Colonic mucosa (tissue), 4 donors: Measurements from ENCODE around the gene MYH9. TPM values are rescaled to one million over a fixed set of nuclear protein-coding genes. Genes with fewer than 3 reads are reported as not detected.

Source experiments
- DNase-seq: peaks from one replicate; pipeline ENCODE4 v3.0.0-alpha.2; 2020
- H3K27ac ChIP-seq: fragments of 200-600 bp; one replicate; pipeline ENCODE4 v1.8.0; 2021
- H3K27me3 ChIP-seq: fragments of 200-600 bp; one replicate; pipeline ENCODE4 v1.8.0; 2021
- H3K36me3 ChIP-seq: fragments of 200-600 bp; one replicate; pipeline ENCODE4 v1.8.0; 2021
- H3K4me1 ChIP-seq: fragments of 200-600 bp; one replicate; pipeline ENCODE4 v1.8.0; 2021; ENCODE audit warnings: mild to moderate bottlenecking
- H3K4me3 ChIP-seq: fragments of 200-600 bp; one replicate; pipeline ENCODE4 v1.8.0; 2021
- H3K9ac ChIP-seq, 2 donors: one replicate each; pipeline ENCODE4 v1.7.0; 2013; ENCODE audit warnings: control low read depth in 2 of 2, low read depth in 2 of 2, low read length in 2 of 2
- H3K9me3 ChIP-seq: fragments of 200-600 bp; one replicate; pipeline ENCODE4 v1.8.0; 2021
- intact Hi-C: fragments of 100-400 bp; cut with DNase I; formaldehyde crosslinking; loops from one replicate; pipeline ENCODE4 v1.14.1; 2022
- total RNA-seq, 2 donors: library from RNA; stranded (reverse); fragmentation: NEBNext Ultra II Directional in 1 of 2; extraction: Animal tissue kit (Norgen Biotek cat#: 25700) in 1 of 2; gene quantifications; one replicate each; pipeline ENCODE4 v1.2.1, GENCODE V29; 2021
- TF ChIP-seq, protein P1 (sequence below): fragments of 200-600 bp; IDR thresholded peaks from one replicate; pipeline ENCODE4 v1.8.0; 2022; ENCODE audit warnings: antibody characterized with exemption, mild to moderate bottlenecking
- donor health status: healthy.
- donor health status: DM: no; HTN: no; CAD: no.
- donor health status: DM: no; HTN: no; CAD: no.

MYH9 gene
- total RNA-seq, 2 donors from 2014 or later, result 711 to 719 TPM

DNA sequence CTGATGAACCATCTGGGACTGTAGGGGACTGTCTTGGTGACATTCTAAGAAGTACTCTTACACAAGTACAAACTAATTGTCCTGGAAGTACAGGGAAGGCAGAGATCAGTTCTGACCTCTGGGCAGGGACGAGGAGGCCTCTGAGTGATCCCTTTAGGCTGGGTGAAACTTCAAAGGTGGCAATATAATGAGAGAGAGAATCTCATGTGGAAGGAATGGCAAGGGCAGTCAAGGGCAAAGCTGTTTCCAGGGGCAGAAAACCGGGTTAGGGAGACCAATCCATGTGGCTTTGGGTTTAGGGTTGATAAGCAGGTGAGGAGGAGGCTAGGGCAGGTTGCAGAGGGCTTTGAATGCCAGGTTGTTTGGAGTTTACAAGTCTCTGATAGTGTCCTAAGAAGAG, 21.3 kb upstream of the MYH9 start:
- TF ChIP-seq, protein P1, sequence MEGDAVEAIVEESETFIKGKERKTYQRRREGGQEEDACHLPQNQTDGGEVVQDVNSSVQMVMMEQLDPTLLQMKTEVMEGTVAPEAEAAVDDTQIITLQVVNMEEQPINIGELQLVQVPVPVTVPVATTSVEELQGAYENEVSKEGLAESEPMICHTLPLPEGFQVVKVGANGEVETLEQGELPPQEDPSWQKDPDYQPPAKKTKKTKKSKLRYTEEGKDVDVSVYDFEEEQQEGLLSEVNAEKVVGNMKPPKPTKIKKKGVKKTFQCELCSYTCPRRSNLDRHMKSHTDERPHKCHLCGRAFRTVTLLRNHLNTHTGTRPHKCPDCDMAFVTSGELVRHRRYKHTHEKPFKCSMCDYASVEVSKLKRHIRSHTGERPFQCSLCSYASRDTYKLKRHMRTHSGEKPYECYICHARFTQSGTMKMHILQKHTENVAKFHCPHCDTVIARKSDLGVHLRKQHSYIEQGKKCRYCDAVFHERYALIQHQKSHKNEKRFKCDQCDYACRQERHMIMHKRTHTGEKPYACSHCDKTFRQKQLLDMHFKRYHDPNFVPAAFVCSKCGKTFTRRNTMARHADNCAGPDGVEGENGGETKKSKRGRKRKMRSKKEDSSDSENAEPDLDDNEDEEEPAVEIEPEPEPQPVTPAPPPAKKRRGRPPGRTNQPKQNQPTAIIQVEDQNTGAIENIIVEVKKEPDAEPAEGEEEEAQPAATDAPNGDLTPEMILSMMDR, result no peak
- DNase-seq, result no peak
- intact Hi-C loops, result no loop called here

DNA sequence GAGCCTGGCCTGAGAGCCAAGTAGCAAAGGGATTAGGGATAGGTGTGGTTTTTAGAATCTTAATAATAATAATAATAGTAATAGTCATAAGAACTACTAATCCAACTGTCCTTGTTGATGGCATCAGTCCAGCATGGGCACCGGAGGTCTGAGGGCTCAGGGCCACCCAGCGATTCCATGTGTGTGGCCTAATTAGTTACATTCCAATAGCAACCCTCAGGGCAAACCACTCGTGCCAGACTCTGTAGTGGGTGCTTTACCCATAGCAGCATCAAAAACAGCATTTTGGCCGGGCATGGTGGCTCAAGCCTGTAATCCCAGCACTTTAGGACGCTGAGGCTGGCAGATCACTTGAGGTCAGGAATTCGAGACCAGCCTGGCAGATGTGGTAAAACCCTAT, 19.0 kb upstream of the MYH9 start:
- Histone ChIP-seq H3K9me3 (no peaks in the 10 kb centered on the region), H3K27me3 (no peaks in the 10 kb centered on the region), H3K4me1 (peaks cover 5% of the 10 kb centered on the region), H3K36me3 (no peaks in the 10 kb centered on the region), H3K4me3 (no peak overlapping the region), H3K27ac (no peak overlapping the region), H3K9ac (no peak overlapping the region)
- TF ChIP-seq, protein P1, result no peak
- DNase-seq, result no peak
- intact Hi-C loops, result no loop called here

More for the DNA sequence above, 21.3 kb upstream of the MYH9 start:
- Histone ChIP-seq H3K36me3 (no peaks in the 10 kb centered on the region), H3K9ac (peak overlapping the region in 1 of 2 donors; percentile 70), H3K27me3 (no peaks in the 10 kb centered on the region), H3K4me3 (peak overlapping the region; percentile 17), H3K4me1 (peaks cover 5% of the 10 kb centered on the region), H3K9me3 (no peaks in the 10 kb centered on the region), H3K27ac (peak overlapping the region; percentile 88)

DNA sequence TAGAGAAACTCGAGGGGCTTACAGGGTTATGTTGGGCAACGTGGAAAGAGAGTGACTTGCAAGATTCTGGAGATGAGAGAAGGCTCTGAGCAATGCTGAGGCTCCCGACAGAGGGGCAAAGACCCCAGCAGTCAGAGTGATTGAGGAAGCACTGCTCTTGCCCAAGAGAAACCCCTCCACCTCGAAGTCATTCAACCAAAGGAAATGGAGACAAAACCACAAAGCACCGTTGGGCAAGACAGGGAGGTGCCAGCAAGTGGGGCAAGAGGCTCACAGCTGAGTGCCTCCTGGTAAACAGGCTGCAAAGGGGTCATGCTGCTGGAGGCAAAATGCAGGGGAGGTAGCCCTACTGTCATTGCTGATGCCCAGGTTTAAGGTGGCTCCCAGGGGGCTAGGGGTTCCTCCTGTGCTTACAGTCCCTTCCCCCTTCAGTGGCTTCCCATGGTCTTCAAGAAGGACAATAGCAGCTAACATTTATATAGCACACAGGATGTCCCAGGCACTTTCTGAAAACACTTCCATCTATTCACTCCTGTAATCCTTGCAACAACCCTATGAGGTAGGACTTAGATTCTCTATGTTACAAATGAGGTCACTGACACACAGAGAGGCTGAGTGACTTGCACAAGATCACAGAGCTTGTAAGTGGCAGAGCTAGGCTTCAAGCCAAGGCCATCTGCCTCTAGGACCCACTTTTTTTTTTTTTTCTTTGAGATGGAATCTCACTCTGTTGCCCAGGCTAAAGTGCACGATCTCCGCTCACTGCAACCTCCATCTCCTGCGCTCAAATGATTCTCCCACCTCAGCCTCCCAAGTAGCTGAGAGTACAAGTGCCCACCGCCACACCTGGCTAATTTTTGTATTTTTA, 18.1 kb upstream of the MYH9 start:
- H3K27ac ChIP-seq, result no peak overlapping the region
- intact Hi-C loops, result no loop called here
- H3K4me3 ChIP-seq, result no peak overlapping the region
- H3K9ac ChIP-seq, result peak overlapping the region in 1 of 2 donors; percentile 2
- peaks cover 5% of the 10 kb centered on the region for H3K4me1 ChIP-seq
- H3K36me3 ChIP-seq, result no peaks in the 10 kb centered on the region
- no peaks in the 10 kb centered on the region for H3K27me3 ChIP-seq
- no peak for DNase-seq
- TF ChIP-seq, protein P1, result no peak
- no peaks in the 10 kb centered on the region for H3K9me3 ChIP-seq

DNA sequence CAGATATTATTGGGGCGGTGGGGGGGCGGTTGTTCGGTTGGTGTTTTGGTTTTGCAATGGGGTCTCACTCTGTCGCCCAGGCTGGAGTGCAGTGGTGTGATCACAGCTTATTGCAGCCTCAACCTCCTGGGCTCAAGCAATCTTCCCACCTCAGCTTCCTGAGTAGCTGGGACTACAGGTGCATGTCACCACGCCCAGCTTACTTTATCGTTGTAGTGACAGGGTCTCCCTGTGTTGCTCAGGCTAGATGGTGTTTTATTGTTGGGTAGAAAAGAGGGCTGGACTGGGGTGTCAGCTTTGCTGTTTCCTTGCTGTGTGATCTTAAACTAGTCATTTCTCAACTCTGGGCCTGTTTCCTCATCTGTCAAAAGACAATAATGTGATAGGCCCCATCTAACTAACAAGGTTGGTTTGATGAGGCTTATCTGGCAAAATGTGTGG, 17.5 kb upstream of the MYH9 start:
- Histone ChIP-seq H3K27me3 (no peaks in the 10 kb centered on the region), H3K9me3 (no peaks in the 10 kb centered on the region), H3K27ac (no peak overlapping the region), H3K4me3 (no peak overlapping the region), H3K4me1 (peaks cover 5% of the 10 kb centered on the region), H3K36me3 (no peaks in the 10 kb centered on the region), H3K9ac (peak overlapping the region in 1 of 2 donors; percentile 2)
- TF ChIP-seq, protein P1, result no peak
- intact Hi-C loops, result no loop called here
- no peak for DNase-seq

DNA sequence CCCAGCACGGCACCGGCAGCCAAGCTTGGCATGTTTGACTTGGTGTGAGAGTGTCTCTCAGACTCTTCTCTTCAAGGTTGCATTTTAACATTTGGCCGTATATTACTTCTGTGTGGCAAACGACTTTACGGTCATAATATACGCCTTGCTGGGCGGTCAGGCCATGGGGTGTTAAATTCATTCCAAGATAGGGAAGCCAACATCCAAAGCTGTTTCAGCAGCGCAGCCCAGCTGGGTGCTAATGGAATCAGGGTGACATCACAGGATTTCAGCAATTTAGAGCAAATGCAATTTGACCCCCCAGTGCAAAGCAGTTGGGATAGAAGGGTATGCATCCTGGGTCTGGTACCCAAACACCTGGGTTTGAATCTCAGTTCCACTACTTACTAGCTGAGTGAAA, 16.7 kb upstream of the MYH9 start:
- intact Hi-C loops, result no loop called here

More for the DNA sequence above, 16.7 kb upstream of the MYH9 start:
- no peaks in the 10 kb centered on the region for H3K27me3 ChIP-seq
- H3K9me3 ChIP-seq, result no peaks in the 10 kb centered on the region
- H3K27ac ChIP-seq, result no peak overlapping the region
- no peak overlapping the region for H3K4me3 ChIP-seq
- H3K36me3 ChIP-seq, result no peaks in the 10 kb centered on the region
- DNase-seq, result no peak
- TF ChIP-seq, protein P1, result no peak
- H3K9ac ChIP-seq, result no peak overlapping the region
- peaks cover 5% of the 10 kb centered on the region for H3K4me1 ChIP-seq
